Omental fat pad (tissue), 4 donors: Measurements from ENCODE around the gene KIRREL3. TPM values are rescaled to one million over a fixed set of nuclear protein-coding genes. Genes with fewer than 3 reads are reported as not detected.

Experiments
- ATAC-seq: fragments of 150-250 bp; one replicate; pipeline ENCODE4 v1.9.1; 2016; ENCODE audit warnings: mild to moderate bottlenecking, moderate library complexity; ENCODE audit not compliant: low FRiP score
- DNase-seq: peaks from one replicate; pipeline ENCODE4 v3.0.0-alpha.2; 2019; ENCODE audit warnings: low spot score
- CTCF ChIP-seq, 3 donors: fragments of 450-650 bp; IDR thresholded peaks; one replicate each; pipeline ENCODE4 v1.5.1; 2016 to 2017; ENCODE audit warnings: antibody characterized with exemption in 3 of 3, mild to moderate bottlenecking in 3 of 3, moderate library complexity in 2 of 3
- total RNA-seq, 4 donors: library from RNA; depleted of rRNA; stranded (reverse); fragments of >200 nt; gene quantifications; one replicate each; pipeline ENCODE4 v1.1.0, GENCODE V29; 2016

Gene KIRREL3
- total RNA-seq, 4 donors from 2014 or later: 0.09 to 0.60 TPM; not detected in 2

GRCh38 chr11:126528075-126528474 lies 472.5 kb downstream of the KIRREL3 start:
- no peak for TF ChIP-seq CTCF (IDR thresholded peaks at IDR 0.05)
- DNase-seq: no peak
- no peak for ATAC-seq

- ATAC-seq: no peak
- DNase-seq: no peak
- no peak for TF ChIP-seq CTCF (IDR thresholded peaks at IDR 0.05)
Observed at GRCh38 chr11:126527651-126528050, 472.9 kb downstream of the KIRREL3 start.

GRCh38 chr11:126526471-126526870 lies 474.1 kb downstream of the KIRREL3 start:
- DNase-seq (no peak), ATAC-seq (no peak)
- TF ChIP-seq CTCF (IDR thresholded peaks at IDR 0.05): no peak

GRCh38 chr11:126525702-126526101 lies 474.9 kb downstream of the KIRREL3 start:
- ATAC-seq (no peak), DNase-seq (no peak)
- TF ChIP-seq CTCF (IDR thresholded peaks at IDR 0.05): no peak

GRCh38 chr11:126525216-126525615 lies 475.4 kb downstream of the KIRREL3 start:
- TF ChIP-seq CTCF (IDR thresholded peaks at IDR 0.05): no peak
- DNase-seq (no peak), ATAC-seq (no peak)

GRCh38 chr11:126523441-126524205 lies 476.9 kb downstream of the KIRREL3 start:
- TF ChIP-seq CTCF (IDR thresholded peaks at IDR 0.05): no peak
- DNase-seq: no peak
- ATAC-seq: no peak

GRCh38 chr11:126522606-126523005 lies 478.0 kb downstream of the KIRREL3 start:
- no peak for DNase-seq
- TF ChIP-seq CTCF (IDR thresholded peaks at IDR 0.05): no peak
- no peak for ATAC-seq
